B cell (primary cell): ENCODE results near the gene RNPEPL1.

Source experiments
- EZH2 ChIP-seq: IDR thresholded peaks from 2 replicates; pipeline ENCODE4 v1.6.1; 2012; ENCODE audit warnings: borderline replicate concordance, low read depth, mild to moderate bottlenecking, moderate library complexity, low read length; ENCODE audit not compliant: insufficient read depth, poor library complexity, severe bottlenecking
- TF ChIP-seq, protein P1 (sequence below): fragments of 200-600 bp; IDR thresholded peaks from one replicate; pipeline ENCODE4 v1.8.0; 2022; ENCODE audit warnings: antibody characterized with exemption, mild to moderate bottlenecking

DNA sequence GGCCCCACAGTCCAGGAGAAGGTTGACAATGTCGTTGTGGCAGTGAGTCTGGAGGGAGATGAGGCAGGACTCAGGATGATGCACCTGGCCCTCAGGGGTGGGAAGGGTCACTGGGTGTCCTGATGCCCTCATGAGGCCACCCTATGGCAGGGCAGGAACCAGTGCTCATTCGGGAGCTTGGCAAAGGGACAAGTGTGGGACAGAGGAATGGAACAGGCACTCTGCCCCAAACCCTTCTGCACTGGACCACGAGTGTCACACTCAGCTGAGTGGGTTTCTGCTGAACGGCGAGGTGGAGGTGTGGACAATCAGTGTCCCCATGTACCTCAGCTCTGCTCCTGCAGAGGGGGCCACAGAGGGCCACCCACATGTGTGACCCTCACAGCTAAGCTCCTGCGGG, 42.5 kb upstream of the RNPEPL1 start:
- TF ChIP-seq EZH2 = no peak
- TF ChIP-seq, protein P1, sequence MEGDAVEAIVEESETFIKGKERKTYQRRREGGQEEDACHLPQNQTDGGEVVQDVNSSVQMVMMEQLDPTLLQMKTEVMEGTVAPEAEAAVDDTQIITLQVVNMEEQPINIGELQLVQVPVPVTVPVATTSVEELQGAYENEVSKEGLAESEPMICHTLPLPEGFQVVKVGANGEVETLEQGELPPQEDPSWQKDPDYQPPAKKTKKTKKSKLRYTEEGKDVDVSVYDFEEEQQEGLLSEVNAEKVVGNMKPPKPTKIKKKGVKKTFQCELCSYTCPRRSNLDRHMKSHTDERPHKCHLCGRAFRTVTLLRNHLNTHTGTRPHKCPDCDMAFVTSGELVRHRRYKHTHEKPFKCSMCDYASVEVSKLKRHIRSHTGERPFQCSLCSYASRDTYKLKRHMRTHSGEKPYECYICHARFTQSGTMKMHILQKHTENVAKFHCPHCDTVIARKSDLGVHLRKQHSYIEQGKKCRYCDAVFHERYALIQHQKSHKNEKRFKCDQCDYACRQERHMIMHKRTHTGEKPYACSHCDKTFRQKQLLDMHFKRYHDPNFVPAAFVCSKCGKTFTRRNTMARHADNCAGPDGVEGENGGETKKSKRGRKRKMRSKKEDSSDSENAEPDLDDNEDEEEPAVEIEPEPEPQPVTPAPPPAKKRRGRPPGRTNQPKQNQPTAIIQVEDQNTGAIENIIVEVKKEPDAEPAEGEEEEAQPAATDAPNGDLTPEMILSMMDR = no peak
